HepG2 (cell line): ENCODE measurements around the gene STIP1. TPM values are rescaled to one million over a fixed set of nuclear protein-coding genes. Genes with fewer than 3 reads are reported as not detected.

ENCODE experiments used
- ATF7-NPFF ChIP-seq: sonication (generic); formaldehyde crosslinking; IDR thresholded peaks from 2 replicates; pipeline ENCODE4 v1.8.1; 2023; ENCODE audit warnings: mild to moderate bottlenecking, low read depth, missing genetic modification reagents, moderate library complexity
- GATAD1 ChIP-seq: IDR thresholded peaks from 2 replicates; pipeline ENCODE4 v1.6.1; 2016; ENCODE audit warnings: missing genetic modification reagents, missing compliant biosample characterization
- HHEX ChIP-seq: IDR thresholded peaks from 2 replicates; pipeline ENCODE4 v1.6.1; 2016; ENCODE audit warnings: control low read depth
- HNRNPLL ChIP-seq: fragments of 200-400 bp; formaldehyde crosslinking; IDR thresholded peaks from 2 replicates; pipeline ENCODE4 v1.6.1; 2017; ENCODE audit warnings: mild to moderate bottlenecking, low read depth, low read length; ENCODE audit not compliant: poor library complexity, severe bottlenecking
- HOXA7 ChIP-seq: sonication (generic); formaldehyde crosslinking; IDR thresholded peaks from 2 replicates; pipeline ENCODE4 v1.8.1; 2022; ENCODE audit warnings: mild to moderate bottlenecking, missing genetic modification reagents, moderate library complexity
- IRF2 ChIP-seq: IDR thresholded peaks from 2 replicates; pipeline ENCODE4 v1.6.1; 2018; ENCODE audit warnings: missing genetic modification reagents, missing compliant biosample characterization
- MIER3 ChIP-seq: IDR thresholded peaks from 2 replicates; pipeline ENCODE4 v1.6.1; 2016; ENCODE audit warnings: missing compliant biosample characterization, borderline replicate concordance
- MYC ChIP-seq: sonication (generic); formaldehyde crosslinking; IDR thresholded peaks from 2 replicates; pipeline ENCODE4 v1.9.0; 2021; ENCODE audit warnings: missing genetic modification reagents, borderline replicate concordance
- NFKB2 ChIP-seq: sonication (generic); formaldehyde crosslinking; IDR thresholded peaks from 2 replicates; pipeline ENCODE4 v1.4.0; 2020; ENCODE audit warnings: missing genetic modification reagents, borderline replicate concordance
- POLR2AphosphoS5 ChIP-seq: IDR thresholded peaks from 2 replicates; pipeline ENCODE4 v1.6.1; 2012; ENCODE audit warnings: low read depth, low read length
- RXRB ChIP-seq: IDR thresholded peaks from 2 replicates; pipeline ENCODE4 v1.6.1; 2016; ENCODE audit warnings: borderline replicate concordance, missing genetic modification reagents, missing compliant biosample characterization
- SOX5 ChIP-seq: IDR thresholded peaks from 2 replicates; pipeline ENCODE4 v1.6.1; 2016; ENCODE audit warnings: borderline replicate concordance
- SOX6 ChIP-seq, 2 experiments: fragments of 450-650 bp in 1 of 2; sonication (generic) in 1 of 2; formaldehyde crosslinking in 1 of 2; IDR thresholded peaks; 2 replicates each; pipeline versions ENCODE4 v1.4.0 to v1.6.1; 2017 to 2020; ENCODE audit warnings: antibody characterized with exemption in 1 of 2, mild to moderate bottlenecking in 1 of 2, missing genetic modification reagents in 1 of 2
- SPEN ChIP-seq: sonication (generic); formaldehyde crosslinking; IDR thresholded peaks from 2 replicates; pipeline ENCODE4 v1.5.1; 2020; ENCODE audit warnings: low read depth, mild to moderate bottlenecking, missing genetic modification reagents
- TBX3 ChIP-seq: fragments of 450-650 bp; IDR thresholded peaks from 2 replicates; pipeline ENCODE4 v1.6.1; 2017; ENCODE audit warnings: antibody characterized with exemption, mild to moderate bottlenecking, inconsistent platforms, borderline replicate concordance
- TEAD3 ChIP-seq: optimal IDR thresholded peaks from 2 replicates; pipeline ENCODE3; 2016; ENCODE audit warnings: borderline replicate concordance
- ZBTB38 ChIP-seq: sonication (generic); formaldehyde crosslinking; IDR thresholded peaks from 2 replicates; pipeline ENCODE4 v1.5.1; 2020; ENCODE audit warnings: mild to moderate bottlenecking, missing genetic modification reagents
- ZNF143 ChIP-seq: sonication (generic); formaldehyde crosslinking; IDR thresholded peaks from 2 replicates; pipeline ENCODE4 v1.4.0; 2020; ENCODE audit warnings: missing genetic modification reagents
- ZNF766 ChIP-seq: sonication (generic); formaldehyde crosslinking; IDR thresholded peaks from 2 replicates; pipeline ENCODE4 v1.5.0; 2020; ENCODE audit warnings: missing genetic modification reagents, borderline replicate concordance
- ZNF792 ChIP-seq: IDR thresholded peaks from 2 replicates; pipeline ENCODE4 v1.6.1; 2016
- ZNF879 ChIP-seq: sonication (generic); formaldehyde crosslinking; IDR thresholded peaks from 2 replicates; pipeline ENCODE4 v1.8.1; 2023; ENCODE audit warnings: missing genetic modification reagents
- polyA plus RNA-seq, 8 experiments: library from polyadenylated mRNA; depleted of rRNA in 3 of 8; stranded (reverse) in 7 of 8; unstranded in 1 of 8; fragments of >200 nt; fragmentation: Illumina TruSeq in 4 of 8; extraction: Trizol in 4 of 8; gene quantifications; 2 replicates each; pipeline versions ENCODE4 v1.2.1 to v1.2.3, GENCODE V29; 2011 to 2016; ENCODE audit warnings: low read depth in 4 of 8, missing spikeins in 1 of 8, mixed read lengths in 1 of 8; ENCODE audit not compliant: insufficient read depth in 1 of 8
- total RNA-seq, 5 experiments: library from RNA; depleted of rRNA; stranded (reverse); fragments of >200 nt; fragmentation: Illumina TruSeq; extraction: Trizol; gene quantifications; 2 replicates each; pipeline ENCODE4 v1.2.3, GENCODE V29; 2016; ENCODE audit warnings: low read depth in 1 of 5
- TF ChIP-seq, protein P1 (sequence below): IDR thresholded peaks from 2 replicates; pipeline ENCODE4 v1.6.1; 2016; ENCODE audit warnings: missing genetic modification reagents, missing compliant biosample characterization
- TF ChIP-seq, protein P2 (sequence below): IDR thresholded peaks from 2 replicates; pipeline ENCODE4 v1.6.1; 2012; ENCODE audit warnings: inconsistent platforms
- TF ChIP-seq, protein P3 (sequence below): sonication (generic); formaldehyde crosslinking; IDR thresholded peaks from 2 replicates; pipeline ENCODE4 v1.8.0; 2022; ENCODE audit warnings: missing genetic modification reagents, mild to moderate bottlenecking, moderate library complexity, borderline replicate concordance
- TF ChIP-seq, protein P4 (sequence below): sonication (generic); formaldehyde crosslinking; IDR thresholded peaks from 2 replicates; pipeline ENCODE4 v1.5.0; 2020; ENCODE audit warnings: mild to moderate bottlenecking, missing genetic modification reagents

Gene STIP1
- total and polyA plus RNA-seq, 2 of the 13 experiments (the other 11 are each of a cell fraction or from before 2014, with no cell fraction given) = 81.1 to 217 TPM

DNA sequence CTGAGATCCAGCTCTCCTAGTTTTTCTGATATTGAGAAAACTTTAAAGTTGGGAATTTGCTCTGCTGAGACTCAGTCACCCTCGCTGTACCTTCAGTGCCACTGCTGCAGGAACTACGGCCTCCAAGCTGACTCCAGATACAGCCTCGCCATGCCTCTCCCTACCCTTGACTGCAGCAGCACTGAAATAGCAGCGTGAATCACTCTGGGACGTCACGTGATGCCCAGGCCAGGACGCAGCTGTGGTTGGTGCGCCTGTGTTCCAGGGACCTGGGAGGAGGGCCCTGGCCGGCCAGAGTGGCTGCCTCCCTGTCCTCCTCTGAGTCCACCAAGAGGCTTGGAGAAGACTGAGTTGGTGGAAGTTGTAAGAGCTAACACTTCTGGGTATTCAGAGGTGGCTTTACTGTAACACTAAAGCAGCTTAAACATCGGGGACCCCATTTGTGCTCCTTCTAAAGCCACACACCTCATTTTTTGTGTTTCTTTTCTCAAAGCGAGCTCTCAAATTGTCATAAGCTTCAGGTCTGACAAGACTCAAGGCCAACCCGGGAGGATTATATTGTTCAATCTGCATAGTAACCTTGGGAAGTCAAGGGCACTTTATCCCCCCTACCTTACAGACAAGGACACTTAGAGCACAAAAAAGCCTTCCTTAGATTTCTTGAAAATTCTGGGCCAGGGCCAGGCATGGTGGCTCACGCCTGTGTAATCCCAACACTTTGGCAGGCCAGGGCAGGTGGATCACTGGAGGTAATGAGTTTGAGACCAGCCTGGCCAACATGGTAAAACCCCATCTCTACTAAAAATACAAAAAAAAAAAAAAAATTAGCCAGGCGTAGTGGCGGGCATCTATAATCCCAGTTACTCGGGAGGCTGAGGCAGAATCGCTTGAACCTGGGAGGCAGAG is 4.2 kb upstream of the STIP1 start (continued):
- TF ChIP-seq, protein P1, sequence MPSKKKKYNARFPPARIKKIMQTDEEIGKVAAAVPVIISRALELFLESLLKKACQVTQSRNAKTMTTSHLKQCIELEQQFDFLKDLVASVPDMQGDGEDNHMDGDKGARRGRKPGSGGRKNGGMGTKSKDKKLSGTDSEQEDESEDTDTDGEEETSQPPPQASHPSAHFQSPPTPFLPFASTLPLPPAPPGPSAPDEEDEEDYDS (CRISPR knock-in tag) = peak; percentile 90
- TF ChIP-seq, protein P2, sequence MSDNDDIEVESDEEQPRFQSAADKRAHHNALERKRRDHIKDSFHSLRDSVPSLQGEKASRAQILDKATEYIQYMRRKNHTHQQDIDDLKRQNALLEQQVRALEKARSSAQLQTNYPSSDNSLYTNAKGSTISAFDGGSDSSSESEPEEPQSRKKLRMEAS = peak; percentile 82
- TF ChIP-seq ZNF879 (CRISPR knock-in tag) (no peak), TEAD3 (CRISPR knock-in tag) (peak; percentile 52), ATF7-NPFF (CRISPR knock-in tag) (0 out of 2 replicates have a peak, but pooled peaks have one; percentile 16), SOX5 (CRISPR knock-in tag) (peak; percentile 38; the same call in 1 of the 2 replicates), POLR2AphosphoS5 (peak; percentile 78), RXRB (peak; percentile 26; the same call in 1 of the 2 replicates), SOX6 (IDR thresholded peaks at IDR 0.05) (no peak), SOX6 (CRISPR knock-in tag; IDR thresholded peaks at IDR 0.05) (peak; percentile 39; the same call in 1 of the 2 replicates), TBX3 (no peak), HNRNPLL (peak; percentile 36), GATAD1 (CRISPR knock-in tag) (peak; percentile 58; the same call in 1 of the 2 replicates), HOXA7 (CRISPR knock-in tag) (no peak), NFKB2 (CRISPR knock-in tag) (peak; percentile 27; the same call in 1 of the 2 replicates), ZNF766 (CRISPR knock-in tag) (0 out of 2 replicates have a peak, but pooled peaks have one; percentile 56), SPEN (peak; percentile 52; the same call in 1 of the 2 replicates), IRF2 (CRISPR knock-in tag) (peak; percentile 33; the same call in 1 of the 2 replicates), ZNF143 (CRISPR knock-in tag) (0 out of 2 replicates have a peak, but pooled peaks have one; percentile 38), ZNF792 (CRISPR knock-in tag) (0 out of 2 replicates have a peak, but pooled peaks have one; percentile 32), HHEX (no peak), ZBTB38 (0 out of 2 replicates have a peak, but pooled peaks have one; percentile 46), MIER3 (CRISPR knock-in tag) (peak; percentile 74; the same call in 1 of the 2 replicates), MYC (CRISPR knock-in tag) (peak; percentile 53; the same call in 1 of the 2 replicates)
- TF ChIP-seq, protein P3, sequence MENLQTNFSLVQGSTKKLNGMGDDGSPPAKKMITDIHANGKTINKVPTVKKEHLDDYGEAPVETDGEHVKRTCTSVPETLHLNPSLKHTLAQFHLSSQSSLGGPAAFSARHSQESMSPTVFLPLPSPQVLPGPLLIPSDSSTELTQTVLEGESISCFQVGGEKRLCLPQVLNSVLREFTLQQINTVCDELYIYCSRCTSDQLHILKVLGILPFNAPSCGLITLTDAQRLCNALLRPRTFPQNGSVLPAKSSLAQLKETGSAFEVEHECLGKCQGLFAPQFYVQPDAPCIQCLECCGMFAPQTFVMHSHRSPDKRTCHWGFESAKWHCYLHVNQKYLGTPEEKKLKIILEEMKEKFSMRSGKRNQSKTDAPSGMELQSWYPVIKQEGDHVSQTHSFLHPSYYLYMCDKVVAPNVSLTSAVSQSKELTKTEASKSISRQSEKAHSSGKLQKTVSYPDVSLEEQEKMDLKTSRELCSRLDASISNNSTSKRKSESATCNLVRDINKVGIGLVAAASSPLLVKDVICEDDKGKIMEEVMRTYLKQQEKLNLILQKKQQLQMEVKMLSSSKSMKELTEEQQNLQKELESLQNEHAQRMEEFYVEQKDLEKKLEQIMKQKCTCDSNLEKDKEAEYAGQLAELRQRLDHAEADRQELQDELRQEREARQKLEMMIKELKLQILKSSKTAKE (CRISPR knock-in tag) = peak; percentile 19; the same call in 1 of the 2 replicates
- TF ChIP-seq, protein P4, sequence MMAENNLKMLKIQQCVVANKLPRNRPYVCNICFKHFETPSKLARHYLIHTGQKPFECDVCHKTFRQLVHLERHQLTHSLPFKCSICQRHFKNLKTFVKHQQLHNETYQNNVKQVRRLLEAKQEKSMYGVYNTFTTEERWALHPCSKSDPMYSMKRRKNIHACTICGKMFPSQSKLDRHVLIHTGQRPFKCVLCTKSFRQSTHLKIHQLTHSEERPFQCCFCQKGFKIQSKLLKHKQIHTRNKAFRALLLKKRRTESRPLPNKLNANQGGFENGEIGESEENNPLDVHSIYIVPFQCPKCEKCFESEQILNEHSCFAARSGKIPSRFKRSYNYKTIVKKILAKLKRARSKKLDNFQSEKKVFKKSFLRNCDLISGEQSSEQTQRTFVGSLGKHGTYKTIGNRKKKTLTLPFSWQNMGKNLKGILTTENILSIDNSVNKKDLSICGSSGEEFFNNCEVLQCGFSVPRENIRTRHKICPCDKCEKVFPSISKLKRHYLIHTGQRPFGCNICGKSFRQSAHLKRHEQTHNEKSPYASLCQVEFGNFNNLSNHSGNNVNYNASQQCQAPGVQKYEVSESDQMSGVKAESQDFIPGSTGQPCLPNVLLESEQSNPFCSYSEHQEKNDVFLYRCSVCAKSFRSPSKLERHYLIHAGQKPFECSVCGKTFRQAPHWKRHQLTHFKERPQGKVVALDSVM = peak; percentile 80; the same call in 1 of the 2 replicates
